IPS-15b (cell line): Measurements from ENCODE around the gene PHF12.

Experiments
- H3K27me3 ChIP-seq: one replicate; pipeline ENCODE4 v1.6.1; 2013; ENCODE audit warnings: low read length; ENCODE audit not compliant: control insufficient read depth, insufficient read depth
- H3K36me3 ChIP-seq: one replicate; pipeline ENCODE4 v1.6.1; 2013; ENCODE audit warnings: low read length; ENCODE audit not compliant: control insufficient read depth, insufficient read depth
- H3K4me1 ChIP-seq: one replicate; pipeline ENCODE4 v1.6.1; 2013; ENCODE audit warnings: mild to moderate bottlenecking, low read length; ENCODE audit not compliant: control insufficient read depth, insufficient read depth
- H3K4me3 ChIP-seq: one replicate; pipeline ENCODE4 v1.5.1; 2013; ENCODE audit warnings: low read depth, low read length
- H3K9ac ChIP-seq: one replicate; pipeline ENCODE4 v1.6.1; 2013; ENCODE audit warnings: low read depth, mild to moderate bottlenecking, low read length
- H3K9me3 ChIP-seq: one replicate; pipeline ENCODE4 v1.6.1; 2013; ENCODE audit warnings: mild to moderate bottlenecking, low read length; ENCODE audit not compliant: control insufficient read depth, insufficient read depth

PHF12 gene

GRCh38 chr17:28950017-28950751 lies 1.1 kb downstream of the PHF12 start:
- peaks cover 17% of the 10 kb centered on the region for H3K4me1 ChIP-seq

GRCh38 chr17:28949185-28950016 lies 1.9 kb downstream of the PHF12 start:
- peak overlapping the region; percentile 97 for H3K4me3 ChIP-seq
- peaks cover 17% of the 10 kb centered on the region for H3K4me1 ChIP-seq
- no peaks in the 10 kb centered on the region for H3K9me3 ChIP-seq
- H3K36me3 ChIP-seq: no peaks in the 10 kb centered on the region
- H3K27me3 ChIP-seq: no peaks in the 10 kb centered on the region
- peak overlapping the region; percentile 91 for H3K9ac ChIP-seq

More at GRCh38 chr17:28950017-28950751, 1.1 kb downstream of the PHF12 start:
- no peaks in the 10 kb centered on the region for H3K9me3 ChIP-seq
- peak overlapping the region; percentile 91 for H3K9ac ChIP-seq
- H3K27me3 ChIP-seq: no peaks in the 10 kb centered on the region
- H3K36me3 ChIP-seq: no peaks in the 10 kb centered on the region
- peak overlapping the region; percentile 97 for H3K4me3 ChIP-seq

GRCh38 chr17:28948873-28949184 lies 2.5 kb downstream of the PHF12 start:
- Histone ChIP-seq H3K4me3 (peak overlapping the region; percentile 97), H3K9ac (peak overlapping the region; percentile 91), H3K36me3 (no peaks in the 10 kb centered on the region), H3K9me3 (no peaks in the 10 kb centered on the region), H3K27me3 (no peaks in the 10 kb centered on the region), H3K4me1 (peaks cover 17% of the 10 kb centered on the region)

- H3K4me3 ChIP-seq: peak overlapping the region; percentile 97
- no peaks in the 10 kb centered on the region for H3K36me3 ChIP-seq
- no peaks in the 10 kb centered on the region for H3K9me3 ChIP-seq
- H3K4me1 ChIP-seq: peaks cover 17% of the 10 kb centered on the region
- no peaks in the 10 kb centered on the region for H3K27me3 ChIP-seq
- H3K9ac ChIP-seq: peak overlapping the region; percentile 91
Measured at GRCh38 chr17:28948342-28948741, 3.0 kb downstream of the PHF12 start.

- Histone ChIP-seq H3K4me1 (peaks cover 15% of the 10 kb centered on the region), H3K9me3 (no peaks in the 10 kb centered on the region), H3K4me3 (peak overlapping the region; percentile 3), H3K36me3 (no peaks in the 10 kb centered on the region), H3K9ac (no peak overlapping the region), H3K27me3 (no peaks in the 10 kb centered on the region)
Measured at GRCh38 chr17:28947639-28948038, 3.7 kb downstream of the PHF12 start.

GRCh38 chr17:28946239-28946638 lies 5.1 kb downstream of the PHF12 start:
- Histone ChIP-seq H3K27me3 (no peaks in the 10 kb centered on the region), H3K9me3 (no peaks in the 10 kb centered on the region), H3K4me3 (no peak overlapping the region), H3K9ac (no peak overlapping the region), H3K36me3 (no peaks in the 10 kb centered on the region), H3K4me1 (peaks cover 14% of the 10 kb centered on the region)

- H3K4me1 ChIP-seq: peaks cover 22% of the 10 kb centered on the region
- no peak overlapping the region for H3K4me3 ChIP-seq
- H3K36me3 ChIP-seq: no peaks in the 10 kb centered on the region
- no peaks in the 10 kb centered on the region for H3K9me3 ChIP-seq
- no peak overlapping the region for H3K9ac ChIP-seq
- H3K27me3 ChIP-seq: no peaks in the 10 kb centered on the region
Measured at GRCh38 chr17:28944862-28945741, 6.2 kb downstream of the PHF12 start.

- Histone ChIP-seq H3K36me3 (no peaks in the 10 kb centered on the region), H3K27me3 (no peaks in the 10 kb centered on the region), H3K9me3 (no peaks in the 10 kb centered on the region), H3K4me3 (no peak overlapping the region), H3K9ac (no peak overlapping the region), H3K4me1 (peaks cover 22% of the 10 kb centered on the region)
Measured at GRCh38 chr17:28944343-28944742, 7.0 kb downstream of the PHF12 start.

- Histone ChIP-seq H3K9me3 (no peaks in the 10 kb centered on the region), H3K4me1 (peaks cover 15% of the 10 kb centered on the region), H3K4me3 (no peak overlapping the region), H3K36me3 (no peaks in the 10 kb centered on the region), H3K27me3 (no peaks in the 10 kb centered on the region), H3K9ac (no peak overlapping the region)
Measured at GRCh38 chr17:28942925-28943324, 8.4 kb downstream of the PHF12 start.

- no peaks in the 10 kb centered on the region for H3K9me3 ChIP-seq
- H3K27me3 ChIP-seq: no peaks in the 10 kb centered on the region
- no peak overlapping the region for H3K9ac ChIP-seq
- H3K4me3 ChIP-seq: no peak overlapping the region
- H3K36me3 ChIP-seq: no peaks in the 10 kb centered on the region
- H3K4me1 ChIP-seq: peaks cover 22% of the 10 kb centered on the region
Measured at GRCh38 chr17:28941251-28941650, 10.1 kb downstream of the PHF12 start.

- Histone ChIP-seq H3K4me1 (peaks cover 22% of the 10 kb centered on the region), H3K36me3 (no peaks in the 10 kb centered on the region)
Measured at GRCh38 chr17:28940675-28941074, 10.6 kb downstream of the PHF12 start.

More at GRCh38 chr17:28940675-28941074, 10.6 kb downstream of the PHF12 start:
- H3K9ac ChIP-seq: no peak overlapping the region
- no peaks in the 10 kb centered on the region for H3K27me3 ChIP-seq
- H3K9me3 ChIP-seq: no peaks in the 10 kb centered on the region
- no peak overlapping the region for H3K4me3 ChIP-seq
